ENCODE measurements around the gene RRAGB.
"Not testable (repeated sequence)": the region's sequence is repeated elsewhere in the genome, so short reads cannot be mapped to it uniquely, and the experiment has no call there.

Gene RRAGB

GRCh38 chrX:55717521-55718497 is at the start of gene RRAGB:
Gene RRAGB (plus strand): TSS chrX:55717749. CDS start chrX:55718328, 579 bp downstream.
- peak; percentile 86 for DNase-seq (ENCODE audit: low spot score)

GRCh38 chrX:55668084-55668483 is 49.5 kb upstream of the RRAGB start:
- no peak for DNase-seq (ENCODE audit: low spot score)

GRCh38 chrX:55688579-55688978 is 29.0 kb upstream of the RRAGB start:
- not testable (repeated sequence) for DNase-seq (ENCODE audit: low spot score)

DNA sequence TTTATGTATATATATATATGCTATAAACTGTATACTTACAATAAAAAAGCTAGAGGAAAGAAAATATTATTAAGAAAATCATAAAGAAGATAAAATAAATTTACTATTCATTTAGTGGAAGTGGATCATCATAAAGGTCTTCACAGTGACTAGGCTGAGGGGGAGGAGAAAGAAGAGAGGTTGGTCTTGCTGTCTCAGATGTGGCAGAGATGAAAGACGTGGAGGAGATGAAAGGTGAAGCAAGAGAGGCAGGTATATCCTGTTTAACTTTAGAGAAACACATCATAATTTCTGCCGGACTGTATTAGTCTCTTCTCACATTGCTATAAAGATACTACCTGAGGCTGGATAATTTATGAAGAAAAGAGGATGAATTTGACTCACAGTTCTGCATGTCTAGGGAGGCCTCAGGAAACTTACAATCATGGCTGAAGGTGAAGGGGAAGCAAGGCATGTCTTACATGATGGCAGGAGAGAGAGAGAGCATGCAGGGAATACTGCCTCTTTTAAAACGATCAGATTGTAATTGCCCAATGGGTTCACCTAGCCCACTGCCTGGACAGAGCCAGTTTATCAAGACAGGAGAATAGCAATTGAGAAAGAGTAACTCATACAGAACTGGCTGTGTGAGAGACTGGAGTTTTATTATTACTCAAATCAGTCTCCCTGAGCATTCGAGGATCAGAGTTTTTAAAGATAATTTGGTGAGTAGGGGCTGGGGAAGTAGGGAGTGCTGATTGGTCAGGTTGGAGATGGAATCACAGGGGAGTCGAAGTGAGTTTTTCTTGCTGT is 22.1 kb upstream of the RRAGB start:
- no peak for DNase-seq (ENCODE audit: low spot score)

- DNase-seq (ENCODE audit: low spot score): no peak
Measured at GRCh38 chrX:55697381-55697780, 20.2 kb upstream of the RRAGB start.

- no peak for DNase-seq (ENCODE audit: low spot score)
Measured at GRCh38 chrX:55702671-55703070, 14.9 kb upstream of the RRAGB start.

DNA sequence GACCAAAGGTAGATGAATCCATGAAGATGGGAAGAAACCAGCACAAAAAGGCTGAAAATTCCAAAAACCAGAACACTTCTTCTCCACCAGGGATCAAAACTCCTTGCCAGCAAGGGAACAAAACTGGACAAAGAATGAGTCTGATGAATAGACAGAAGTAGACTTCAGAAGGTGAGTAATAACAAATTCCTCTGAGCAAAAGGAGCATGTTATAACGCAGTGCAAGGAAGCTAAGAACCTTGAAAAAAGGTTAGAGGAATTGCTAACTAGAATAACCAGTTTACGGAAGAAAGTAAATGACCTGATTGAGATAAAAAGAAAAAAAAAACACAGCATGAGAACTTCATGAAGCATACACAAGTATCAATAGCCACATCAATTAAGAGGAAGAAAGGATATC is 14.1 kb upstream of the RRAGB start:
- DNase-seq (ENCODE audit: low spot score): not testable (repeated sequence)

GRCh38 chrX:55705066-55705465 is 12.5 kb upstream of the RRAGB start:
- DNase-seq (ENCODE audit: low spot score): not testable (repeated sequence)

- no peak for DNase-seq (ENCODE audit: low spot score)
Measured at GRCh38 chrX:55709735-55710134, 7.8 kb upstream of the RRAGB start.

- DNase-seq (ENCODE audit: low spot score): peak; percentile 45
Measured at GRCh38 chrX:55710701-55711100, 6.8 kb upstream of the RRAGB start.

DNA sequence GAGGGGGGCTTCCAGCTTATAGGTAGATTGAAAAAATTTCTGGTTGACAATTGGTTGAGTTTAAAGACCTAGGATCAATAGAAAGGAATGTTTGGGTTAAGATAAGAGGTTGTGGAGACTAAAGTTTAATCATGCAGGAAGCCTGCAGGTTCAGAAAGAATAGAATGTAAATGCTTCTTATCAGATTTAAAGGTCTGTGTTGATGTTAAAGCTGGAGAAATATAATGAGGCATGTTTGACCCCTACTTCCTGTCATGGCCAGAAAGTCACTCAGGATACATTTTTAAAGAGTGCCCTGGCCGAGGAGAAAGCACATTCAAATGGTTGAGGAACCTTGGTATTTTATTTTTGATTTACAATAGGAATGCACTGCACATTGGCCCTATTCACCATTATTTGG is 3.9 kb upstream of the RRAGB start:
- no peak for DNase-seq (ENCODE audit: low spot score)

DNA sequence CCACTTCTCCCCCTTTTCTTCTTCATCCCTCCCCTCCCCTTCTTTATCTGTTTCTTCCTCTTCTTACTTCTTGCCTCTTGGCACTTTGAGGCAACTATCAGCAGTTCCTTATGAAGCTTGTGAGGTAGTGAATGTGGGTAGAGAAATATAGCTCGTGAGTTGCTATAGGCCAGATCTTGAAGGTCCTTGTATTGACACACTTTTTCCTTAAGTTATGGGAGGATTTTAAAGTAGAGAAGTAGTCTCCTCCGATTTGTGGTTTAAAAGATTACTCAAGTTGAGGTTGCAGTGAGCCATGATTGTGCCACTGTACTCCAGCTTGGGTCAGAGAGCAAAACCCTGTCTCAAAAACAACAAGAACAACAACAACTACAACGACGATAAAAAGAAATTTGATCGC is 3.4 kb upstream of the RRAGB start:
- DNase-seq (ENCODE audit: low spot score): no peak

- DNase-seq (ENCODE audit: low spot score): no peak
Measured at GRCh38 chrX:55715847-55716246, 1.7 kb upstream of the RRAGB start.

- DNase-seq (ENCODE audit: low spot score): no peak
Measured at GRCh38 chrX:55716937-55717336, 612 bp upstream of the RRAGB start.

GRCh38 chrX:55731826-55732225 is 14.3 kb downstream of the RRAGB start:
- DNase-seq (ENCODE audit: low spot score): no peak

DNA sequence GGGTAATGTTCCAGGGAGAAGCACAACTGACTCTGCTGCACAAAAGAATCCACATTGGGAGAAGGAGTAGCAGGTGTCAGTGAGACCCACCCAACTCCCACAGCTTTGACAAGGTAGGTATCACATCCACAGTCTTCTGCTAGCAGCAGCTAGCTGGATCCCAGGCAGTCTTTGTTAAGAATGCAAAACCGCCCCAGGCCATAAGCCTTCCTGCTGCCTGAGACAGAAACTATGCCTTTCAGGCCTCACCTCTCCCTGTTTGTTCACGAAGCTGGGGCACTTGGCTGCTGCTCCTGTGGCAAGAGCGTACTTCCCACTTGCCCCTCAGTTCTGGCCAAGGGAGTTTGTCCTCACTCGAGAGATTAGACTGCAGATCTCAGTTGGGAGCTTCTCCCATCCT is 21.4 kb downstream of the RRAGB start:
- no peak for DNase-seq (ENCODE audit: low spot score)

DNA sequence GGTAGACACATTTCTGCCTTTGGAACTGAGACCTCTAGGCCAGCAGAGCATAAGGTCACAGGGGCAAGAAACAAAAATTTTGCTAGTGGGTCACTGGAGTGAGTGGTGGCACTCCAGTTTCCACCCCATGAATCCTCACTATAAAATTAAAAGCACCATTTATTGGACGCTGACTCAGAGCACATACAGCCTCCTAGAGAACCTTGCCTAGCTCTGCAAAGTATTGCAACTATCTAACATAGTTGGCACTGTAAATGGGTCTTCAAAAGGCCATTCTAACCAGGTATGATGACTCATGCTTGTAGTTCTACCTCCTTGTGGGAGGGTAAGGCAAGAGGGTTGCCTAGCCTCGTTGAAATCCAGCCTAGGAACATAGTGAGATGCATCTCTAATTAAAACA is 25.1 kb downstream of the RRAGB start:
- DNase-seq (ENCODE audit: low spot score): peak; percentile 20

DNA sequence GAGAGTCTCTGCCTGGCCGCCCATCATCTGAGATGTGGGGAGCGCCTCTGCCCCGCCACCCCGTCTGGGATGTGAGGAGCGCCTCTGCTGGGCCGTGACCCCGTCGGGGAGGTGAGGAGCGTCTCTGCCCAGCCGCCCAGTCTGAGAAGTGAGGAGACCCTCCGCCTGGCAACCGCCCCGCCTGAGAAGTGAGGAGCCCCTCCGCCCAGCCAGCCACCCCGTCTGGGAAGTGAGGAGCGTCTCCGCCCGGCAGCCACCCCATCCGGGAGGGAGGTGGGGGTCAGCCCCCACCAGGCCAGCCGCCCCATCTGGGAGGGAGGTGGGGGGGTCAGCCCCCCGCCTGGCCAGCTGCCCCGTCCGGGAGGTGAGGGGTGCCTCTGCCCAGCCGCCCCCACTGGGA is 30.9 kb downstream of the RRAGB start:
- DNase-seq (ENCODE audit: low spot score): not testable (repeated sequence)

- DNase-seq (ENCODE audit: low spot score): no peak
Measured at GRCh38 chrX:55750256-55750655, 32.7 kb downstream of the RRAGB start.

DNA sequence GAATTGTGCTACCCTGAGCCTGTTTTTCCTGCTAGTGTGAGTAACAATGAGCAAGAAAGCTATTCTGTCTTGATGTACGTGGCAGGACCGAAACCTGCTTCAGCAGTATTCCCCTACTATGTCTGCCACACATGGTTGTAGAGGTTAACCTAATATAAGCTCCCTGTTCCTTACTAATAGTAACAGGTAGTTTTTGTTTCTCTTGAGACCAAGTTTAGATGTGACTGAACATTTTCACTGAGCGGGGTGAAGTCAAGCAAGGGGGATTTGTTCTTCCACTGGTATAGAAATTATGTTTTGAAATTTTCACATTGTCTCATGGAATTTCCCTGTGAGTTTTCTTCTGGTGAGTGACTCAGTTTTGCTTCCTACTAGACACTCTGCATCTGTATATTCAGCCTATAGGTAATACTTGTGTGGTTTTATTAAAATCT is 37.3 kb downstream of the RRAGB start:
- DNase-seq (ENCODE audit: low spot score): no peak

DNA sequence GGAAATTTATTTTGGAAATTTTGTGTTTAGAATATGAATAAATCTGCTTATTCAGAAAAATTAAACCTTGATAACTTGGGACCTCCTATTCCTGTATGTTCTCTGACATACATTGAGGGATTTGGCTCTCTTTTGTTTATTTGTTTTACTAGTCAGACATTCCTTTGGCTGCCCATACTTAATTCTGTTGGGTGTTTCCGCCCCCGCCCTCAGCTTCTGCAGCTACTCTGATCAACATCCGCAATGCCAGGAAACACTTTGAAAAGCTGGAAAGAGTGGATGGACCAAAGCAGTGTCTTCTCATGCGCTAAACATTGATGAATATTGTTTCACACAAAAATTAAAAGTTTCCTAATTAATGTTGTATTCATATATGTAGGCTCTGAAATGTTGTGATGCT is 40.5 kb downstream of the RRAGB start:
- no peak for DNase-seq (ENCODE audit: low spot score)

DNA sequence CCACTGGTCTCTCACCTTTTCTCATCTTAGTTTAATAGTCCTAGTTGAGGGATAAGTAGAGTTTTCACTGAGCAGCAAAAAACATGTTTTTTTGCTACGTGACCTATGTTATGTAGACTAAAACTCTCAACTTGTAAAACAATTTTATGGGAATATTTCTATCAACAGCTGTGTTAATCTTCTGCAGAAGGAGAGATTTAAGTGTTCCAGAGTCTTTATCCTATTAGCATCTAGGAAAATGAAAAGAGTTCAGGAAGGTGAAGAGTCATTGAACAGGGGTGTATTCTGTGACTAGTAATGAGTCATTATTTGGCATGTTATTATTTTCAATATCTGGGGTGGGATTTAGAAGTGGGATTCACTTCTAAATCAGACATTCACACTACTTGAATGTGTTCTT is 41.9 kb downstream of the RRAGB start:
- DNase-seq (ENCODE audit: low spot score): no peak

DNA sequence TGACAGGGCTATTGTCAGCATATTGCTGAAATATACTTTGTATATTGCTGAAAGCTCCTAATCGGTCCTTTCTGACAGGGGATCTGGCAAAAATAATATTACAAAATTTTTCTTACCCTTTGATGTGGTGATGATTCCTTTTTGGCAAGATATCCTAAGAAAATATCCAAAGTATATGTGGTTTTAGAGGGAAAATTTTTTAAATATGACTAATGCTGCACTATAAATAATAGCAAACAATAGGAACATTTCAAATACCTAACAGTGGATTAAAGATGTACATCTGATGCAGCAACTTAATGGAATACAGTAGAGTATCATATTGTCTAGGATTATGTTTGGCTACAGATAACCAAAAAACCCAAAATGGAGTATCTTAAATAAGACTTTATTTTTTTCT is 49.6 kb downstream of the RRAGB start:
- DNase-seq (ENCODE audit: low spot score): no peak

Data from LoVo (cell line).